ENCODE results near the gene LYRM1.
"Not testable (repeated sequence)": the region's sequence is repeated elsewhere in the genome, so short reads cannot be mapped to it uniquely, and the experiment has no call there.

Gene LYRM1

DNA sequence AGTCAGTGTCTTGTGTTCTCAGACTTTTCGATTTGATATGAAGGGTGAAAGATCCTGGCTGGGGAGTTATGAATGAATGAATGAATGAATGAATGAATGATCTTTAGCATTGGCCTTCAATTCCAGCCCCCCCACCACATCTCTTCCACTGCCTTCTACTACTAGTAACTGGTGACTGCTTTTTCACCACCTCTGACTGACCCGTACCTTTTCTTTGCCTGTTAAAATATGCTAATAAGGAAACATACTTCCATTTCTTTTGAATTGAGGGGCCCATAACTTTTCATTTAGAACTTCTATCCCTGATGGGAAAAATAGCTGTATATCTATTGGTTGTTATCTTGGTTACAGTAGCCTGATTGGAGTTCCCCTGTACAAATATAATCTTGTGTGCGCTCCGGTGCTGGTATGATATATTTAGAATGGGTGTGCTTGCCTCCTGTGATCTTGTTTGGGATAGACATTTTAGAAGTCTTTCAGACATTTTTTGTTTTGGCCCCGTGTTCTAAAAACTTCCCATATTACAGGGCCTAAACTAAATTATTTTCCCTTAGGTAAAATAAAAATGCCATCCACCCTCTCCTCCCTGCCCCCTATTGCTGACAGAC, 3.4 kb downstream of the LYRM1 start:
- peak; percentile 4 for DNase-seq

- DNase-seq, result peak; percentile 71
These were observed 4.0 kb downstream of the LYRM1 start for GRCh38 chr16:20904507-20905081.

GRCh38 chr16:20905576-20905975, 5.0 kb downstream of the LYRM1 start:
- no peak for DNase-seq

DNA sequence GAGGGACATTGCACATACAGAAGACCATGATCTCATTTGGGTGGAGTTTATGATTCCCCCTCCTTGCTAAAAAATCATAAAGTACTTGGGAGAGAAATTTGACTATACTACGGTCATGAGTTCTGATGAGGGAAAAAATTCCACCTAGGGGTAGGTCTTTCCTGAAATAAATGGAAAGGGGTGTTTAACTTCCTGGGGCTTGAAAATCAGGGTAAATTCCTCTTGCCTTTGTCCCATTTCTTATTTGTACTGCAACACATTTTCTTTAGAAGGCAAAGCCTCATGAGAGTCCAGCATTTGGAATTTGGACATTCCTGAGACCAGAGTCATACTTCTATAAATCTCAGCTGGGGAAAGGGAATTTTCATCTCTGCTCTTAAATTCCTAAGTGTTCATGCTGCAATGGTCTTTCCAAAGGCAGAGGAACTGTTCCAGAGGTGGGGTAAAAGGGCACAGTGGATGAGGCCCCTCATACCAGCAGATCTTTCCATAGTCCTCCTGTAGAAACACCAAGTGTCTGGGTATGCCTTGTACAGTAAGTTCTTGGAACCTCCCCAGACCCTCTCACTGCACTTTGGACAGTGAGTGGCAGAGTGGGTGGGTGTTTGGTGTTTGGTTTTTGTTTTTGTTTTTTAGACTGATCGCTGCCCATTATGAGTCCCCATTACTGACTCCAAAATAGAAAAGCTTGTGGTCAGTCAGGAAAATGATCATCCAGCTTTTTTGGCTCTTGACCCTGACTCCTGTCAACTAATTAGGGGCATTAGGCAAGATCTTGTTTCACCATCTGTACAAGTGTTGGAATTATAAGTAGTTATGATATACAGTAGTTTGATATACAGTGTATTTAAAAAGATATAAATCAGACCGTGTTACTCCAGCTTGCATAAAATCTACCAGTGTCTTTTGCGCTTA, 6.0 kb downstream of the LYRM1 start:
- no peak for DNase-seq

DNA sequence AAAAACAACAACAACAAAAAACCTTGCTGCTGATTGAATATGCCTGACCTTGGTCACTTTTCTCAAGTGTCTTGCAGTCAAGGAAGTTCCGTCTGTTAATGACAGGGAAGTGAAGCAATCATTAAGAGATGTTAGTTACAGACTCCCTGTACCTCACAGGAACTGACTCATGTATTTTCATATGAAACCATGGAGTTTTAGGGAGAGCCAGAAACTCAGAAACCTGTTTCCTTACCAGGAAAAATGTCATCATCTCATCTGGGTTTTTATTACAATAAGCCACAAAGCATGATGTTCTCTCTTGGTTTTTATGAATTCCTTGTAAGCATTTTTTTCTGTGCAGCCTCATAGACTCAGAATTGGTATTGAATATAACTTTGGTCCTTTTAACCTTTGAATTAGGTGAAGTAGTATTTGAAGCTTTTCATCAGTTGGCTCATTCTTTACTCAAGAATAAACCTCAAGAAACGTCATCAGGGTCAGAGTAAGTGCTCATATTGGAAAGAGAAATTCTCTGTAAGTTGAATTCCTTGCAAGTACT, 10.3 kb downstream of the LYRM1 start:
- peak; percentile 21 for DNase-seq

DNA sequence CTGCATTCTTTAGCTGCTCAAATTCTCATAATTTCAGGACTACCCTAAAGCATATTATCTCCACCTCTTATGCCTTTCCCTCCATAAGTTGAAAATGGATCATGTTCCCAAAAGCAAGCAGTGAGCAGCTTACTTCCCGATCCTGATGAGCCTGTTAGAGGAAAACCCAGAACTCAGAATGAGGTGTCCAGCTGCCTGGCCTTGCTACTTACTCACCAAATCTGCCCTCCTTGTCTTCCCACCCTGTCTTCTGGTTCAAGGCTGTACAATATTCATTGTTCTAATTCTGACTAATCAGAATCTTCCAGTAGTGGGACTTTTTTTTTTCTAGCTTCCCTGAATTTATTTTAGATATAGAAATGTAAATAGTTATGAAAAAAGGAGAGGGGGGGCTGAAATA, 10.8 kb downstream of the LYRM1 start:
- DNase-seq, result no peak

GRCh38 chr16:20916289-20916688, 15.7 kb downstream of the LYRM1 start:
- no peak for DNase-seq

DNA sequence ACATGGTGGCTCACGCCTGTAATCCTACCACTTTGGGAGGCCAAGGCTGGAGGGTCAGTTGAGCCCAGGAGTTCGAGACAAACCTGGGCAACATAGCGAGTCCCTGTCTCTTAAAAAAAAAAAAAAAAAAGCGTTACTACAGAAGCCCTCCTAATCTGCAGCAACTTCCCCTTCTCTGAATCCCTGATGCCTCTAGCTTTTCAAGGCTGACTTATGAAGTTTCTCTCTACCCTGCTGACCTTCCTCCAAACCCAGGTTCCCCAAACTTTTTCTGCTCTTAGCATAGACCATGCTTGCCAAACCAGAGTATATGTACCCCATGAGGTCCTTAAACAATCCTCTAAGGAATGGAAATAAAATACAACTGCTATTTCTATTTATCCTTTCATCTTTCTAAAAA, 16.4 kb downstream of the LYRM1 start:
- no peak for DNase-seq

DNA sequence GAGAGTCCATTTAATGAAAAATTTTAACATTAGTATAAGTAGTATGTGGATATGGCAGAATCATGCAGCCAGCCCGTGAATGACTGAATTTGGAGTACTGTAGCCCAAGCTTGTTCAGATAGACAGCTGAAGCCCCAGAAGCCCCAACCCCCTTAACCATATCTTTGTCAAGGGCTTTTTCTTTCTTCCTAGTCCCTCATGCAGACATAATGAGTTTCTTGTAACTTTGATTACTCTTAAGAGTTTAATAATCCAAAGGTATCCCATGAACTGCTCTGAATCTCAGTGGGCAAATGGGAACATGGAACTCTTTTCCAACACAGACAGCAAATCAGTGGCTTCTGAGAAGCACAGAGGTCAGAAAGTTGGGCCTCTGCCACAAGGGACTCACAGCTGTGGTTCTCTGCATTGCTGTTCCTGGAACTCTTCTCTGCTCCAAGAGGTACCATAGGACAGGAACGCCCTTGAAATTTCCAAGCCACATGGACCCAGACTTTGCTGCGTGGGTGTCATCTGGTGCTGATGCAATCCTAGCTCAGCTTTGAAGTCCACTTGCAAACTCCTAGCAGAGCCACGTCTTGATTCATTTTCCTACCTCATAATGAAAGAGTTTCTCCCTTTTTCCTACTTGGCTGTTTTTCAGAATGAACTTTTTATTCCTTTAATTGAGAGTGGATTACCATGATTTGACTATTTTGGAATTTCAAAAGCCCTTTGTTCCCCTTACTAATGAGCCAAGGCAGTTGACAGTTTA, 18.1 kb downstream of the LYRM1 start:
- no peak for DNase-seq

- DNase-seq, result no peak
These were observed 19.5 kb downstream of the LYRM1 start for GRCh38 chr16:20920091-20920490.

GRCh38 chr16:20920799-20921198, 20.2 kb downstream of the LYRM1 start:
- no peak for DNase-seq

DNA sequence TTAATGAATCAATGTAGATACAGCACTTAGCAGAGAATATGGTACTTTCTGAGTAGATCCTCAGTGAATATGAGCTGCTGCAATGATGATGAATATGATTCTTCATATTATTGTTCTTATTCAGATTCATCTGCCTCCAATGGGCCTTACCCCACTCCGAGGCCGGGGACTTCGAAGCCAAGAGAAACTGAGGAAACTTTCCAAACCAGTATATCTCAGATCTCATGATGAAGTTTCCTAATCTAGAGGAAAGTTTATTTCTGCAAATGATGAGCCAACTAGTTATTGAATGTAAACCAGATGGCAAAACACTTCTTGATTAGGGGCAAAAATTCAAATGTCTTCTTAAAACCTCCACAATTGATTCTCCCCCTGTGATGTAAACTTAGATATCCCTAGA, 23.3 kb downstream of the LYRM1 start:
- no peak for DNase-seq

- no peak for DNase-seq
These were observed 25.2 kb downstream of the LYRM1 start for GRCh38 chr16:20925751-20926150.

DNA sequence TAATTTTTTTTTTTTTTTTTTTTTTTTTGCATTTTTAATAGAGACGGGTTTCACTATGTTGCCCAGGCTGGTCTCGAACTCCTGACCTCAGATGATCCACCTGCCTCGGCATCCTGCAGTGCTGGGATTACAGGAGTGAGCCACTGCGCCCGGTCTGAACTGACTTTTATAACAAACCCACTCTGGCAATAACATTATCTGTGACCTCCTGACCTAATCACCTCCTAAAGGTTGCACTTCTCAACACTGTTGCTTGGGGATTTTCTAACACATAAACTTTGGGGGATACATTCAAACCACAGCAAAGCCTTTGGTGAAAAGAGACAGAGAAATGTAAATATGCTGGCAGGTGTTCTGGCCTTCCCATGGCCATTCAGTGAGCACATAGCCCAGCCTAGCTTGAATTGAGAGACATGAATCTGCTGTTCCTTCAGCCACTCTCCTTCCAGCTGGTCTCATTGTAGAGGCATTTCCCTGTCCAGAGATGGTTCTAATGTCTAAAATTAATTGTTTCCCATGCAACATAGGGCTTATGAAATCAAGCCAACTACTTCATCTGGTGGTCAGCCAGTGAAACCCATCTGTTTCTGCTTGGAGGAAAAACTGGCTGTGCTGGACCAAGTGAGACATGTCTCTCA, 28.3 kb downstream of the LYRM1 start:
- no peak for DNase-seq

DNA sequence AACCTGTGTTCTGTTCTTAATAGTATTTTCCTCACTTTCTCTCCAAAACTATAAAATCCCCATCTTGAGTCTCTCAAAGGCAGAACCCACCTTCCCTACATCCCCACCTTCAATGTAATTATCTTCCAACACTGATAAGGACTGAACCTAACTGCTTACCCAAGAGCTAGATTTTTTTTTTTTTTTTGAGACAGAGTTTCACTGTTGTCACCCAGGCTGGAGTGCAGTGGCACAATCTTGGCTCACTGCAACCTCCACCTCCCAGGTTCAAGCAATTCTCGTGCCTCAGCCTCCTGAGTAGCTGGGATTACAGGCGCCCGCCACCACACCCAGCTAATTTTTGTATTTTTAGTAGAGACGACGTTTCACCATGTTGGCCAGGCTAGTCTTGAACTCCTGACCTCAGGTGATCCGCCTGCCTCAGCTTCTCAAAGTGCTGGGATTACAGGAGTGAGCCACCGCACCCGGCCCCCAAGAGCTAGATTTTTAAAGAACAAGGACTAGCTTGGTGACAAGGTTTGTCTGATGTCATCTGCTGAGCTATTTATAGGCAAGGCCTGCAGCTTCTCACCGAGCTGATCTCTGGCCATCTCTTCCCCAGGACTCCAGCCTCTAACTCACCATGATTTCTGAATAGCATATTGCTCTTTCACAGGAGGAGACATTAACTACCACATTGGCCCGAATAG, 29.2 kb downstream of the LYRM1 start:
- DNase-seq, result not testable (repeated sequence)

GRCh38 chr16:20930365-20930690, 29.8 kb downstream of the LYRM1 start:
- DNase-seq, result no peak

- DNase-seq, result no peak
These were observed 30.6 kb downstream of the LYRM1 start for GRCh38 chr16:20931066-20931600.

- DNase-seq, result no peak
These were observed 33.0 kb downstream of the LYRM1 start for GRCh38 chr16:20933589-20933988.

GRCh38 chr16:20937736-20938135, 37.2 kb downstream of the LYRM1 start:
- no peak for DNase-seq

DNA sequence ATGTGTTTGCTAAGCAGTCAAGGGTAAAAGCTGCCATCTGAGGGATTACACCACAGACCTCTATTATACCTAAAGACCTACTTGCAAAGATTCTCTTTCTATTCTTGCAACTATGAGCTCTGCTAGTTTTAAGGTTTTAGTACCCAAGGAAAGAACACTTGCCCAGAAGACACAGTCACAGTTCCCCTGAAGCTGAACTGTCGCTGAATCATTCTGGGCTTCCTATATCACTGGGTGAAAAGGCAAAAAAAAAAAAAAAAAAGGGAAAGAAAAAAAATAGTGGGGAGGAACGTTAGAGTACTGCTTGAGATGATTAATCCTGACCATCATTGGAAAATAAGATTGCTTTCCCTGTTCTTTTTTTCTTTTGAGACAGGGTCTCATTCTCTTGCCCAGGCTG, 37.9 kb downstream of the LYRM1 start:
- no peak for DNase-seq

DNA sequence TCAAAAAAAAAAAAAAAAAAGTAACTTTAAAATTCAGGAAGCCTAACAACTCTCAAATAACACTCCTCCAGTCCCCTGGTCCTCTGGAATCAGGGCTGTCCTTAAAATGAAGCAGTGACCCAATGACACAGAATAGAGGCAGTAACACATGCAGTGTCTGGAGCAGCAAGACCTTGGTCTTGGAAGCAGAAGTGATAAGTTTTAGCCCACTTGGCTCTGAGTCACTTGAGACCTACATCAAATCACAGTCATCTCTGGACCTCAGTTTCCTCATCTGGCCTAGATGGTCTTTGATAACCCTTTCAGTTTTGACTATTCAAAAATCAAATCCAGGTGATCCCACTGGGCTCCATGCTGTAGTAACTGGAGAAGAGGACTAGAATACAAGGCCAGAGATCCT, 39.0 kb downstream of the LYRM1 start:
- no peak for DNase-seq
